NCI-H1694 (cell line): Measurements from ENCODE around the gene ZNF764.
A peak's percentile ranks its signal among the peaks of the same experiment; 100 is the strongest.
"Not testable (repeated sequence)": the region's sequence is repeated elsewhere in the genome, so short reads cannot be mapped to it uniquely, and the experiment has no call there.

ENCODE experiments used
- DNase-seq: peaks from one replicate; lab custom pipeline; 2025; lab: John Stamatoyannopoulos, UW

ZNF764 gene

GRCh38 chr16:30557957-30558788, at the start of gene ZNF764:
ZNF764 (minus strand) TSS chr16:30558374; CDS start chr16:30558182, 192 bp downstream.
- DNase-seq = peak; percentile 91

DNA sequence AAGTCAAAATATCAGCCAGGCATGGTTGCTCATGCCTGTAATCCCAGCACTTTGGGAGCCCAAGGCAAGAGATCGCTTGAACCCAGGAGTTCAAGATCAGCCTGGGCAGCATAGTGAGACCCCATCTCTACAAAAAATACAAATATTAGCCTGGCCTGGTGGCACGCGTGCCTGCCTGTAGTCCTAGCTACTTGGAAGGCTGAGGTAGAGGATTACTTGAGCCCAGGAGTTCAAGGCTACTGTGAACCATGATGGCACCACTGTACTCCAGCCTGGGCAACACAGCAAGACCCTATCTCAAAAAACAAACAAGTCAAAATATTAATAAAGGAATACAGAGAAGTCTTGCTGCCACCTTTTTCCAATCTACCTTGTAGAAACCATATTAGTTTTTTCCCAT, 47.8 kb upstream of the ZNF764 start:
- DNase-seq = no peak

DNA sequence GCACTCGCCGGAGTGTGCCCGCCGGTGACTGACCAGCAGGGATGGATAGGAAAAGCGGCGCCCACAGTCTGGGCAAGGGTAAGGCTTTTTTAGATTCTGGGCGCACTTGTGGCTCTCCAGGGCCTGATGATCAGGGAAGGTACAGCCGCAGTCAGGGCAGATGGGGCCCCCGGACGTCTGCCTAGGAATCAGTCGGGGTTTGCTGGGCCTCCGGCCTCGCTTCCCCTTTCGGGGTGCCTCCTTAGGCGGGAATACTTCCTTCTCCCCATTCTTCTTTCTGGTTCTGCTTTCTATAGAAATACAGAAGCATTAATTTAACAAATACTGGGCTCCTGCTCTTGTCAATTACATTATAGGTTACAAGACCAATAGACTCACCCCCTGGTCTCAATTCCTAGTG, 47.0 kb upstream of the ZNF764 start:
- DNase-seq = no peak

DNA sequence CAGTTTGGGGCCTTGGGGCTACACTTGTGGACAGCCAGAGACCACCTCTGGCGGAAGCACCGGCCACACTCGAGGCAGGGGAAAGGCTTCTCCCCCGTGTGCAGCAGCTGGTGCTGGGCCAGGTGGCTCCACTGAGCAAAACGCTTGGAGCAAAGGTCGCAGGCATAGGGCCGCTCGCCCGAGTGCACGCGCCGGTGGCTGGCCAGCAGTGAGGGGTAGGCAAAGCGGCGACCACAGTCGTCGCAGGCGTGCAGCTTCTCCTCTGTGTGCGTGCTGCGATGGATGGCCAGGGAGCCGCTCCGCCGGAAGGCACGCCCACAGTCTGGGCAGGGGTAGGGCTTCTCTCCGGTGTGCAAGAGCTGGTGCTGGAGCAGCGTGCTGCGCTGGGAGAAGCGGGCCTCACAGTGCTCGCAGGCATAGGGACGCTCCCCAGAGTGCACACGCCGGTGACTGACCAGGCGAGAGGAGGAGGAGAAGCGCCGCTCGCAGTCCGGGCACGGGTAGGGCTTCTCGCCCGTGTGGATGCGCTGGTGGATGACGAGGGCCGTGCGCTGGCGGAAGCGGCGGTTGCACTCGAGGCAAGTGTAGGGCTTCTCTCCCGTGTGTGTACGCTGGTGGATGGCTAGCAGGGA, 46.3 kb upstream of the ZNF764 start:
- DNase-seq = no peak

DNA sequence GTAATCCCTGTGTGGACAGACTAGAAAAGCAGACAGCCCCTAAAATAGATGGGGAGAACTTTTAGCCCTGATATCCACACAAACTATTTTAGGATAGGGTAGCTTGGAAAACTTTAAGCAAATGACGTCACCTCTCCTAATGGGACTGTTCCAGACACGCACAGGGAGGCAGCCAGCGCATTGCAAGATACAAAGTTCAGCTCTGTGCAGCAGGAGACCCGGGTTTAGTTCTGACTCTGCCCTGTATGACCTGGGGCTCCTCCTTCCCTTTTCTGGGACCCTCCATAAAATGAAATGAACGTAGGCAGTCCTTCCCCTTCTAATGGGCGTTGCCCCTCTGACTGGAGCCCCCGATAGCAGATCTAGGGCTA, 45.8 kb upstream of the ZNF764 start:
- no peak for DNase-seq

- no peak for DNase-seq
Measured at GRCh38 chr16:30602616-30603277, 44.6 kb upstream of the ZNF764 start.

DNA sequence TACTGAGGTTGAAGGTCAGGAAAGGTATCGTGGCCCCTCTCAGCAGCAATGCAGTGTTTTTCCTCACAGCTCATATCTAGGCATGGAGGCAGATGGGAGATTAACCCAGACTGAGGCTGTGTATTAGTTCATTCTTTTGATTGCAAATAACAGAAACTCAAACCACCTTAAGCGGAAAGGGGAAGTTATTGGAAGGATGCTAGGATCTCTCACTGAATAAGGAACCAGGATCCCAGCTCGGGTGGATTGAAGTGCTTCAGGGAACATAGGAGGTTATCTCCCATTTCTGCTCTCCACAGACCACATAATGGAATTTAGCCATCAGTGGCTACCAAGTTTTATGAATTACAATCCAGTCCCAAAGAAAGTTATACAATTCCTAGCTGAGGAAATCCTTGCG, 43.8 kb upstream of the ZNF764 start:
- no peak for DNase-seq

DNA sequence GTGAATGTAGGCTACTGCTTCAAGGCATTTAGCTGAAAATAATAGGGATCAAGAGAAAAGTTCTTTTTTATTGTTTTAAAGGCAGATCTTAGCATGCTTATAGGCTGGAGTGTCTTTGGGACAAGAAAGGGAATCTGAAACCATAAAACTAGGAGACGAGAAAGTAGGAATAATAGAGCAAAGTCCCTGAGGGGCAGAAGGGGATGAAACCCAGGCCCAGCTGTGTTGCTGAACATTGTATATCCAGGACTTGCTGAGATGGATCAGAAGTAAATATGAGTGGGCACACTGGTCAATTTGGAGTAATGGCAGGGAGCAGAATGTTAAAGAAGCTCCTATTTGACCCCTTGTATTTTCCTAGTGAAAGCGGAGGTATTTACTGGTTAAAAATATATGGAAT, 42.8 kb upstream of the ZNF764 start:
- DNase-seq = no peak

DNA sequence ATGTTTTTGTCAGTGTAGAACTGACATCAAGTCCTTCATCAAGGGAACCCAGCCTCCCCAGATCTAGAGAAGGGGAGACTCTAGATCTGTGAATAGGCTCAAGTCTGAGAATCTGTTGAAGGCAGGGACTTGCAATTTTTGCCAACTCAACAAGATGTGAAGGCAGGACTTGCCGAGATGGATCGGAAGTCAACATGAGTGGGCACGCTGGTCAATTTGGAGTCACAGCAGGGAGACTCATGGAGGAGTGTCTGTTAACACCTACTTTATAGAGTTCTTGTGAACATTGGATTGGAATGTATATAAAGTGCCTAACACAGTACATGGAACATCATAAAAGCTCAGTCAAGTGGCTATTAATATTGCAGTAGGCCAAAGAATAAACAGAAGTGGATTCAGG, 42.0 kb upstream of the ZNF764 start:
- DNase-seq = no peak

GRCh38 chr16:30592871-30593270, 34.7 kb upstream of the ZNF764 start:
- DNase-seq = no peak

DNA sequence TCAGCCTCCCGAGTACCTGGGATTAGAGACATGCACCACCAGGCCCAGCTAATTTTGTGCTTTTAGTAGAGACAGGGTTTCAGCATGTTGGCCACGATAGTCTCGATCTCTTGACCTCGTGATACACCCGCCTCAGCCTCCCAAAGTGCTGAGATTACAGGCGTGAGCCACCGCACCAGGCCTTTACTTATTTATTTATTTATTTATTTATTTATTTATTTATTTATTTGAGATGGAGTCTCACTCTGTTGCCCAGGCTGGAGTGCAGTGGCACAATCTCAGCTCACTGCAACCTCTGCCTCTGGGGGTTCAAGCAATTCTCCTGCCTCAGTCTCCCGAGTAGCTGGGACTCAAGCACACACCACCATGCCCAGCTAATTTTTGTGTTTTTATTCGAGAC, 32.7 kb upstream of the ZNF764 start:
- DNase-seq = not testable (repeated sequence)

DNA sequence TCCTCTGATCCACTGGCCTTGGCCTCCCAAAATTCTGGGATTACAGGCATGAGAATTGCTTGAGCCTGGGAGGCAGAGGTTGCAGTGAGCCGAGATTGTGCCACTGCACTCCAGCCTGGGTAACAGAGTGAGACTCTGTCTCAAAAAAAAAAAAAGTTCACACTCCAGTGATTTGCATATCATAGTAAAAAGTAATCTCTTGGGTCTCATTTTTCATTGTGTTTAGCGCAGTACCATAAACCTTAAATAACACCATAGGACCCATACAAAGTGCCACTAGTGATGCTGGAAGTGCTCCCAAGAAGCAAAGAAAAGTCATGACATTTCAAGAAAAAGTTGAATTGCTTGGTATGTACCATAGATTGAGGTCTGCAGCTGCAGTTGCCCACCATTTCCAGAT, 31.4 kb upstream of the ZNF764 start:
- DNase-seq = not testable (repeated sequence)

DNA sequence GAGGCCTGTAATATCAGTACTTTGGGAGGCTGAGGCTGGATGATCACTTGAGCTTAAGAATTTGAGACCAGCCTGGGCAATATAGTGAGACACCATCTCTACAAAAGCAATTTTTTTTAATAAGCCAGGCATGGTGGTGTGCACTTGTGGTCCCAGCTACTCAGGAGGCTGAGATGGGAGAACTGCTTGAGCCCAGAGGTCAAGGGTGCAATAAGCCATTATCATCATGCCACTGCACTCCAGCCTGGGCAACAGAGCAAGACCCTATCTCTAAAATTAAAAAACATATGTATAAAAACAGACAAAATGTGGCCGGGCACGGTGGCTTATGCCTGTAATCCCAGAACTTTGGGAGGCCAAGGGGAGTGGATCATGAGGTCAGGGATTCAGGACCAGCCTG, 30.5 kb upstream of the ZNF764 start:
- no peak for DNase-seq

- peak; percentile 97 for DNase-seq
Measured at GRCh38 chr16:30585400-30586191, 27.4 kb upstream of the ZNF764 start, which contains the start of gene ZNF785. ZNF785 (minus strand) TSS chr16:30585697; CDS start chr16:30585611, 86 bp downstream.

GRCh38 chr16:30585022-30585399, 26.8 kb upstream of the ZNF764 start:
- no peak for DNase-seq

GRCh38 chr16:30582611-30583340, 24.6 kb upstream of the ZNF764 start:
- DNase-seq = no peak

DNA sequence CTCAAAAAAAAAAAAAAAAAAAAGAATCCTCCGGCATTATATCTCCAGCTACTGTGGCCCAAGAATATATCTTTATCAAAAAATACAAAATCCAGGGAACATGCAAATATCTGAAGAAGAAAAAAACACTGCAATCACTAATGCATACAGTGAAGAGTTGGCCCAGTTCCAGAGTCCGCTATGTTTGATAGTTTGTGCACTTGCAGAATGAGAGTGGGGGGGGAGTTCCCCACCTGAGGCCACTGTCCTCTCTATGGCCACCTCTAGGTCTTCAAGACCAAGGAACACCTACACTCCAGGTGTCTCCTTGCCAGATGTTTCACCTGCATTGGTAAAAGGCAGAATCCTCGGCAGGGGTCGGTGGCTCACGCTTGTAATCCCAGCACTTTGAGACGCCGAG, 23.3 kb upstream of the ZNF764 start:
- no peak for DNase-seq

DNA sequence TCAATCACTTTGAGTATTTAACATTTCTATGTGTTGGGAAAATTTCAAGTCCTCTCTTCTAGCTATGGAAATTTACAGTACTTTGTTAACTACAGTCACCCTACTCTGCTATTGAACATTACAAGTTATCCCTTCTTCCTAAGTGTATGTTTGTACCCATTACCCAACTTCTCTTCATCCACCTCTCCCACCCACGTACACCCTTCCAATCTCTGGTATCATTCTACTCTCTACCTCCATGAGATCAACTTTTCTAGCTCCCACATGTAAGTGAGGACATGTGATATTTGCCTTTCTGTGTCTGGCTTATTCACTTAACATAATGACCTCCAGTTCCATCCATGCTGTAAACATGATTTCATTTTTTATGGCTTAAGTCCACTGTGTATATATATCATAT, 16.5 kb upstream of the ZNF764 start:
- no peak for DNase-seq

DNA sequence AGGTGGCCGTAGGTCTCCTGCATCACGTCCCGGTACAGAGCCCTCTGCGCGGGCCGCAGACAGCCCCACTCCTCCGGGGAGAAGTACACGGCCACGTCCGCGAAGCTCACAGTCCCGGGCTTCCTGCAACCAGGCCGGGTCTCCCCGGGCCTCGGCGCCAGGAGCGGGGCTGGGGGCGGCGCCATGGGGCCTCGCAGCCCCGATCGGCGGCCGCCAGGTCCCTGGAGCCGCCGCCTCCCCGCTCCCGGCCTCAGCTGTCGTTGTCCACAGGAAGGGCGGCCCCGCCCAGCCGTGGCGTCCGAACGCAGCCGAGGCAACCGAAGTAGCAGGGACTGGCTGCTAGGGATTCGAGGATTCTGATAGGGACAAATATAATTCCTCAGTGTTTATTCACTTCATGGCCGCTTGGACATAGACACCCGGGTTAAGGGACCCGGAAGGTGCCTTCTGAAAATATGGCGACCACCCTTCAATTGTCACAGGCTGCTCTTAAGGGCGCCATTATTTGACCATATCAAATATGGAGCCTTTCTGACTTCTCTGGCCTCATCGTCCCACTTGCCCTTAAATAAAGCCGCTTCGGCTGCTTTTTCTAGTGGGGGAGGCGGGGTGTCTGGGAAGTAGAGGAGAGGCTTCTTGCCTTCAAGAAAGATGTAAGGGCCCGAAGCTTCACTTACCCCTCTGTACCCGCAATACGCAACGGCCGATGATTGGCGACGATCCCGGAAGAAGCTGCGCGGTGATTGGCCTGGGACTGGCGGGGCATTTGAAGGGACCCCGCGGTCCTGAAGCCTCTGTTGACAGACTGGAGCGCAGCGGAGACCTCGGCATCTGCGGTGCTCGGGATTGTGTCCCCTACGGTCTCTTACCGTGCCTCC, 13.5 kb upstream of the ZNF764 start, which contains the start of gene ZNF688:
Gene ZNF688, minus strand, starts transcription at position 270 of the 878 bp plus-strand sequence. Its CDS starts 85 bp downstream, at position 185.
- DNase-seq = peak; percentile 89
